K562 (cell line): ENCODE results near the gene BMPER.

Experiments used
- ATF1 ChIP-seq, 2 experiments: fragments of 450-650 bp in 1 of 2; IDR thresholded peaks; 2 replicates each; pipeline ENCODE4 v1.6.1; 2016; ENCODE audit warnings: missing compliant biosample characterization in 1 of 2, missing genetic modification characterization in 1 of 2
- ATF2 ChIP-seq: sonication (generic); formaldehyde crosslinking; IDR thresholded peaks from 2 replicates; pipeline ENCODE4 v1.8.1; 2022; ENCODE audit warnings: missing genetic modification reagents
- BACH1 ChIP-seq: fragments of 200-800 bp; sonication (Bioruptor generic); IDR thresholded peaks from 2 replicates; pipeline ENCODE4 v1.6.1; 2016; ENCODE audit warnings: missing genetic modification characterization, missing compliant biosample characterization
- CREB3 ChIP-seq: fragments of 450-650 bp; conservative IDR thresholded peaks from 2 replicates; pipeline ENCODE4 v1.6.1; 2016; ENCODE audit warnings: missing genetic modification characterization, low read depth, mild to moderate bottlenecking, missing compliant biosample characterization, moderate library complexity
- HBP1 ChIP-seq: fragments of 450-650 bp; formaldehyde crosslinking; IDR thresholded peaks from 2 replicates; pipeline ENCODE4 v1.4.0; 2022; ENCODE audit warnings: missing genetic modification characterization
- IFI16 ChIP-seq: fragments of 250-450 bp; sonication (Bioruptor Pico); IDR thresholded peaks from 2 replicates; pipeline ENCODE4 v2.1.2; 2022; ENCODE audit warnings: mild to moderate bottlenecking, inconsistent platforms
- KAT7 ChIP-seq: sonication (generic); formaldehyde crosslinking; IDR thresholded peaks from 2 replicates; pipeline ENCODE4 v1.8.0; 2022; ENCODE audit warnings: missing genetic modification reagents, mild to moderate bottlenecking, borderline replicate concordance
- NFE2 ChIP-seq: IDR thresholded peaks from 2 replicates; pipeline ENCODE4 v1.6.1; 2014; ENCODE audit warnings: antibody characterized with exemption, low read depth
- NFIC ChIP-seq: fragments of 450-650 bp; IDR thresholded peaks from 2 replicates; pipeline ENCODE4 v1.6.1; 2017; ENCODE audit warnings: mild to moderate bottlenecking, inconsistent platforms
- SNIP1 ChIP-seq: fragments of 450-650 bp; IDR thresholded peaks from 2 replicates; pipeline ENCODE4 v1.7.1; 2017; ENCODE audit warnings: low read depth, mild to moderate bottlenecking
- TF ChIP-seq, protein P1 (sequence below): fragments of 450-650 bp; IDR thresholded peaks from 2 replicates; pipeline ENCODE4 v1.6.1; 2017; ENCODE audit warnings: antibody characterized with exemption, mild to moderate bottlenecking

DNA sequence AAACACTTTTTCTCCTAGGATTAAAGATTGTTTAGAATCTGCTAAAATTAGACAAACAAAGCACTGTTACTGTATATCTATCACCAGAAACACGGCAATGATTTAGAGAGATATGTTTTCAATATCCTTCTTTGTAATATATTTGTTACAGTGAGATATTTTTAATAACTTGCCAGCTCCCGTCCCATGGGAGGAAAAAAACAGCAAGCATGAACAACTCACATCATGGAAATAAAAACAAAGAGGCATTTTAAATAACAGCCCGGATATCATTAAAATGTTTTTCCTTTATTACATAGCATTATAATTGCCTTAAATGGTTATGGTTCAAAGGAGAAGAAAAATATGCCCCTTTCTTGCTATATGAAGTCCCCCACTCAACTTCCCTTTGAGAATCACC, 272.1 kb downstream of the BMPER start:
- TF ChIP-seq CREB3, result no peak
- TF ChIP-seq IFI16, result no peak
- no peak for TF ChIP-seq NFIC
- TF ChIP-seq SNIP1, result no peak
- TF ChIP-seq BACH1 (tag), result no peak
- TF ChIP-seq, protein P1, sequence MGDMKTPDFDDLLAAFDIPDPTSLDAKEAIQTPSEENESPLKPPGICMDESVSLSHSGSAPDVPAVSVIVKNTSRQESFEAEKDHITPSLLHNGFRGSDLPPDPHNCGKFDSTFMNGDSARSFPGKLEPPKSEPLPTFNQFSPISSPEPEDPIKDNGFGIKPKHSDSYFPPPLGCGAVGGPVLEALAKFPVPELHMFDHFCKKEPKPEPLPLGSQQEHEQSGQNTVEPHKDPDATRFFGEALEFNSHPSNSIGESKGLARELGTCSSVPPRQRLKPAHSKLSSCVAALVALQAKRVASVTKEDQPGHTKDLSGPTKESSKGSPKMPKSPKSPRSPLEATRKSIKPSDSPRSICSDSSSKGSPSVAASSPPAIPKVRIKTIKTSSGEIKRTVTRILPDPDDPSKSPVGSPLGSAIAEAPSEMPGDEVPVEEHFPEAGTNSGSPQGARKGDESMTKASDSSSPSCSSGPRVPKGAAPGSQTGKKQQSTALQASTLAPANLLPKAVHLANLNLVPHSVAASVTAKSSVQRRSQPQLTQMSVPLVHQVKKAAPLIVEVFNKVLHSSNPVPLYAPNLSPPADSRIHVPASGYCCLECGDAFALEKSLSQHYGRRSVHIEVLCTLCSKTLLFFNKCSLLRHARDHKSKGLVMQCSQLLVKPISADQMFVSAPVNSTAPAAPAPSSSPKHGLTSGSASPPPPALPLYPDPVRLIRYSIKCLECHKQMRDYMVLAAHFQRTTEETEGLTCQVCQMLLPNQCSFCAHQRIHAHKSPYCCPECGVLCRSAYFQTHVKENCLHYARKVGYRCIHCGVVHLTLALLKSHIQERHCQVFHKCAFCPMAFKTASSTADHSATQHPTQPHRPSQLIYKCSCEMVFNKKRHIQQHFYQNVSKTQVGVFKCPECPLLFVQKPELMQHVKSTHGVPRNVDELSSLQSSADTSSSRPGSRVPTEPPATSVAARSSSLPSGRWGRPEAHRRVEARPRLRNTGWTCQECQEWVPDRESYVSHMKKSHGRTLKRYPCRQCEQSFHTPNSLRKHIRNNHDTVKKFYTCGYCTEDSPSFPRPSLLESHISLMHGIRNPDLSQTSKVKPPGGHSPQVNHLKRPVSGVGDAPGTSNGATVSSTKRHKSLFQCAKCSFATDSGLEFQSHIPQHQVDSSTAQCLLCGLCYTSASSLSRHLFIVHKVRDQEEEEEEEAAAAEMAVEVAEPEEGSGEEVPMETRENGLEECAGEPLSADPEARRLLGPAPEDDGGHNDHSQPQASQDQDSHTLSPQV, result no peak
- no peak for TF ChIP-seq KAT7 (CRISPR knock-in tag)
- no peak for TF ChIP-seq ATF2 (CRISPR knock-in tag)
- no peak for TF ChIP-seq NFE2
- no peak for TF ChIP-seq ATF1 (CRISPR knock-in tag; IDR thresholded peaks at IDR 0.05)
- TF ChIP-seq ATF1 (tag; IDR thresholded peaks at IDR 0.05), result no peak
- no peak for TF ChIP-seq HBP1 (CRISPR knock-in tag)
